Stimulated activated naive CD4-positive, alpha-beta T cell (primary cell): Measurements from ENCODE around the gene PHACTR2.
"Not testable (repeated sequence)": the region's sequence is repeated elsewhere in the genome, so short reads cannot be mapped to it uniquely, and the experiment has no call there.

Experiments used
- DNase-seq, 6 experiments: peaks; one replicate each; lab custom pipeline; 2025; lab: John Stamatoyannopoulos, UW

Gene PHACTR2

GRCh38 chr6:143698759-143699429, 21.1 kb downstream of the PHACTR2 start:
- no peak for DNase-seq

DNA sequence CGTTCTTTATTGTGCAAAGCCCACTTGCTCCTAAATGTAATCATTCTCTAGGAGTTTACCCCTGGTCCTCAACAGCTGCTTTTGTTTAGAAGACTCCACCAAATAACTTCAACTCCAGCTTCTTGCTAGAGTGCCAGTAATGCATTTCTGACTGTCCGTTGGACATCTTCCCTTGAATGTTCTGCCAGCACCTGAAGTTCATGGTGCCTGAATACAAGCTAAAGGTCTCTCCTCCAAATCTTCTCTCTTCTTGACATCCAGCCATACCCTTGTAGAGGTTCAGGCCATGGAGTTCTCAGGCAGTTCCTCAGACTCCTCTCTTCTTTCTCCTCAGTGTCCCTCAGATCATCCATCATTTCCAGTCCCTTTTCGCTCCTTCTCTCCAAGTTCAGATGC, 21.7 kb downstream of the PHACTR2 start:
- DNase-seq = no peak

- DNase-seq = no peak
These were observed 23.1 kb downstream of the PHACTR2 start for GRCh38 chr6:143700684-143701348.

- no peak for DNase-seq
These were observed 23.8 kb downstream of the PHACTR2 start for GRCh38 chr6:143701349-143702234.

GRCh38 chr6:143705569-143705968, 27.8 kb downstream of the PHACTR2 start:
- DNase-seq = no peak

GRCh38 chr6:143707697-143708096, 29.9 kb downstream of the PHACTR2 start:
- DNase-seq = no peak

GRCh38 chr6:143708889-143709288, 31.1 kb downstream of the PHACTR2 start:
- DNase-seq = no peak

GRCh38 chr6:143711714-143712113, 33.9 kb downstream of the PHACTR2 start:
- no peak for DNase-seq

- no peak for DNase-seq
These were observed 40.7 kb downstream of the PHACTR2 start for GRCh38 chr6:143718472-143718871.

DNA sequence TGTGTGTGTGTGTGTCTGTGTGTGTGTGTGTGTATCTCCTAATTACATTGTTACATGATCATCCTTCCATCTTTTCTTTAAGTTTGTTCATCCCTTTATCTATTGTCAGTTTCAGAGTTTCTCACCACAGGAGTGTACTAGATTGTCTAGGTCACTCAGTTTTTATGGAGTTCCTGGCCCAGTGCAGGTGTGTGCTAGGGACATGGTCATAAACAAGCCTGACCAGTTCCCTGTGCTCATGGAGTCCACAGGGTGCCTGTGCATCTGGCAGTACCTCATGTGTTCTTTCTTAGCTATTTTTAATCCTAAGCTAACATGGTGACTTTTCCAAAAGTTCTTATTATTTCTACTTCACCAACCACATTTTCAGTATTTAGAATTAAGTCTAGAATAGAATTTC, 43.9 kb downstream of the PHACTR2 start:
- no peak for DNase-seq

DNA sequence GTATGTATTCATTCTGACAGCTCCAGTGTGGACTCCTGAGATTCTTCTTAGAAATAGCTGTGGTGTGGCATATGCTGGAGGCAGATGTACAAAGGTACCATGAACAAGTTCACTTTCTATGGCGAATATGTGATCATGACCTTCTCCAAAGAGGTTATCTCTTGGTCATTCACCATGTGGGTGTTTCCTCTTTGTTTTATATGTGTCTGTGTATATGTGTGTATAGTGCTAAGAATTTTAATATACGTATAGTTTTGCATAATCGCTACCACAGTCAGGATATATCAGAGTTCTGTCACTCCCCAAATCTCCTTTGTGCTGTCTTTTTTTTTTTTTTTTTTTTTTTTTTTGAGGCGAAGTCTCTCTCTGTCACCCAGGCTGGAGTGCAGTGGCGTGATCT, 47.1 kb downstream of the PHACTR2 start:
- no peak for DNase-seq

DNA sequence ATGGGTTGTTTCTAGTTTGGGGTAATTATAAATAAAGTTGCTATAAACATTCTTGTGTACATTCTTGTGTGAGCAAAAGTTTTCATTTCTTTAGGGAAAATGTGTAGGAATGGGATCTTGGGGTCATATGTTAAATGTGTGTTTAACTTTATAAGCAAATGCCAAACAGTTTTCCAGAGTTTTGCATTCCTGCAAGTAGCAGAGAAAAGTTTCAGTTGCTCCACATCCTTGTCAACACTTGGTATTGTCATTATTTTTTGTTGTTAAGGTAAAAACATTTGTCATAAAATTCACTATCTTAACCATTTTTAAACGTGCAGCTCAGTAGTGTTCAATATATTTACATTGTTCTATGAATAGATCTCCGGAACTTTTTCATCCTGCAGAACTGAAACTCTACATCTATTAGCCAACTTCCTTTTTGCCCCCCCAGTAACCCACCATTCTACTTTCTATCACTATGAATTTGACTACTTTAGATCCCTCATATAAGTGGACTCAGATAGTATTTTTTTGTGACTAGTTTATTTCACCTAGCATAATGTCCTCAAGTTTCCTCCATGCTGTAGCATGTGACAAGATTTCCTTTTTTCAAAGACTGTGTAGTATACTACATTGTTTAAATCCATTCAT, 48.4 kb downstream of the PHACTR2 start:
- no peak for DNase-seq

GRCh38 chr6:143727035-143727434, 49.3 kb downstream of the PHACTR2 start:
- DNase-seq = no peak

GRCh38 chr6:143731789-143732188, 54.0 kb downstream of the PHACTR2 start:
- no peak for DNase-seq

DNA sequence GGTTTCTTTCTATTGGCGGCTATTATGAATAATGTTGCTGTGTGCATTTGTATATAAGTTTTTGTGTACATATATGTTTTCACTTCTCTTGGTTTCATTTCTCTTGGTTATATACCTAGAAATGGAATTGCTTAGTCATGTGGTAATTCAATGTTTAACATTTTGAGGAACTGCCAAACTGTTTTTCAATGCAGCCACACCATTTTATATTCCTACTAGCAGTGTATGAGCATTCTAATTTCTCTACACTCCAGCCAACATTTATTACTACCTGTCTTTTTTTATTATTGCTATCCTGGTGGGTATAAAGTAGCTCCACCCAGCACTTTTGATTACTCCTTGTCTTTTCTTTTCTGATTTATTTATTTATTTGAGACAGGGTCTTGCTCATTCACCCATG, 54.8 kb downstream of the PHACTR2 start:
- DNase-seq = no peak

- no peak for DNase-seq
These were observed 55.7 kb downstream of the PHACTR2 start for GRCh38 chr6:143733510-143733909.

GRCh38 chr6:143734641-143735063, 56.9 kb downstream of the PHACTR2 start:
- DNase-seq = no peak

GRCh38 chr6:143738072-143738690, 60.4 kb downstream of the PHACTR2 start:
- not testable (repeated sequence) for DNase-seq

DNA sequence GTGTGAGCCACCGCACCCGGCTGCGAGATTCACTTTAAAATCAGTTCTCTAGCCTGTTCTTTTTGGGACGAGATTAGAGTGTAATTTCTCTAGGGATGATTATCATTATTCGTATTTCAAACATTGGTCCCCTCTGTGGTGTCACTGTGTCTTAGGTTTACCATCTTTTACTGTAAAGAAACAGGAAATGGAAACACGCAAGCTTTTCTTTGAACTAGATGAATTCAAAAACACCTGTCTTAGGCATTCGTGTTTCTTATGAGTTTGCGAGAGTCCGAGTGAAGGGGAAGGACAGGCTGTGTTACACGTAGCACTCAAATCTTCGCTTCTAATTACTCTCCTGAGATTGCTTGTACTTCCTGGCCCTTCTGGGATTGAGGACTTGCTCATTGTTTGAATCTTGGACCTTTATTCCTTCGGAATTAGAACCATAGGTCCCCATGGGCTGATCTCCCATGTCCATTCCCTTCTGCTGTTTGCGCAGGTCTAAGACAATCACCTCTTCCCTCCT, 61.6 kb downstream of the PHACTR2 start:
- DNase-seq = peak in 2 of 6 experiments; percentile 12 to 14

DNA sequence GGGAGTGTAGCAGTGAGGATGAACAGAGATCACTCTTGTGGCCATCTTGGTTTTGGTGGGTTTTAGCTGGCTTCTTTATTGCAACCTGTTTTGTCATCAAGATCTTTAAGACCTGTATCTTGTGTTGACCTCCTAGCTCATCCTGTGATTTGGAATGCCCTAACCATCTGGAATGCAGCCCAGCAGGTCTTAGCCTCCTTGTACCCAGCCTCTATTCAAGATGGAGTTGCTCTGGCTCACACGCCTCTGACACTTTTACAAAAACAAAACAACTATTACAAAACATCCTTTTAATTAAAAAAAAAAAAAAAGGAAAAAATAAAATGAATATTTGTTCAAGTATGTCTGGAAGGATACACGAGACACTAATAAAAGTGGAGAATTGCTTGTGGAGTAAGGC, 62.4 kb downstream of the PHACTR2 start:
- no peak for DNase-seq

GRCh38 chr6:143741480-143741879, 63.7 kb downstream of the PHACTR2 start:
- DNase-seq = no peak
